GM23338 (cell line): ENCODE results near the gene PCDHGB7. TPM values are rescaled to one million over a fixed set of nuclear protein-coding genes. Genes with fewer than 3 reads are reported as not detected.
A peak's percentile ranks its signal among the peaks of the same experiment; 100 is the strongest.

Source experiments
- ATAC-seq: fragments of 200-7000 bp; cut with Tn5 transposase; 3 replicates; pipeline ENCODE4 v1.9.1; 2020
- DNase-seq: peaks from one replicate; pipeline ENCODE4 v3.0.0-alpha.2; 2015; ENCODE audit warnings: low spot score
- H2AFZ ChIP-seq: fragments of 200-600 bp; sonication (generic); 2 replicates; pipeline ENCODE4 v1.8.0; 2016; ENCODE audit warnings: antibody characterized with exemption, mild to moderate bottlenecking, moderate library complexity
- H3F3A ChIP-seq: fragments of 200-600 bp; sonication (generic); replicated peaks from 2 replicates; pipeline ENCODE4 v1.8.0; 2017; ENCODE audit warnings: antibody characterized with exemption, mixed run types, low read depth
- H3K27ac ChIP-seq: fragments of 200-600 bp; sonication (generic); 2 replicates; pipeline ENCODE4 v1.6.1; 2016; ENCODE audit warnings: low read depth
- H3K27me3 ChIP-seq: fragments of 200-600 bp; sonication (generic); 2 replicates; pipeline ENCODE4 v1.8.0; 2016; ENCODE audit warnings: mild to moderate bottlenecking, mixed run types, moderate library complexity; ENCODE audit not compliant: insufficient read depth
- H3K36me3 ChIP-seq: fragments of 200-600 bp; sonication (generic); 2 replicates; pipeline ENCODE4 v1.8.0; 2016; ENCODE audit warnings: mild to moderate bottlenecking; ENCODE audit not compliant: insufficient read depth
- H3K4me1 ChIP-seq: fragments of 200-600 bp; sonication (generic); 2 replicates; pipeline ENCODE4 v1.8.0; 2016; ENCODE audit warnings: mild to moderate bottlenecking, moderate library complexity; ENCODE audit not compliant: insufficient read depth
- H3K4me2 ChIP-seq: fragments of 200-600 bp; sonication (generic); 2 replicates; pipeline ENCODE4 v1.7.1; 2017; ENCODE audit warnings: mixed run types
- H3K4me3 ChIP-seq: fragments of 200-600 bp; sonication (generic); 2 replicates; pipeline ENCODE4 v1.6.1; 2016; ENCODE audit warnings: mixed run types
- H3K79me2 ChIP-seq: fragments of 200-600 bp; sonication (generic); replicated peaks from 2 replicates; pipeline ENCODE4 v1.8.0; 2017; ENCODE audit warnings: mild to moderate bottlenecking; ENCODE audit not compliant: insufficient read depth
- H3K9me2 ChIP-seq: fragments of 200-600 bp; sonication (generic); 2 replicates; pipeline ENCODE4 v1.8.0; 2017; ENCODE audit not compliant: insufficient read depth
- H4K20me1 ChIP-seq: fragments of 200-600 bp; sonication (generic); replicated peaks from 2 replicates; pipeline ENCODE4 v1.8.0; 2017; ENCODE audit warnings: mild to moderate bottlenecking; ENCODE audit not compliant: insufficient read depth
- H3K27ac Mint-ChIP-seq: 2 replicates; pipeline ENCODE4 v1.8.0; 2020; ENCODE audit warnings: inconsistent platforms, mild to moderate bottlenecking, moderate library complexity, mixed read lengths
- H3K27me3 Mint-ChIP-seq: 3 replicates; pipeline ENCODE4 v1.8.0; 2022; ENCODE audit warnings: low read depth, mild to moderate bottlenecking, moderate library complexity, mixed read lengths, inconsistent platforms; ENCODE audit not compliant: insufficient read depth, poor library complexity
- H3K36me3 Mint-ChIP-seq: 3 replicates; pipeline ENCODE4 v1.8.0; 2021; ENCODE audit warnings: low read depth, mild to moderate bottlenecking, inconsistent platforms, moderate library complexity, mixed read lengths
- H3K4me1 Mint-ChIP-seq: 3 replicates; pipeline ENCODE4 v1.8.0; 2020; ENCODE audit warnings: mild to moderate bottlenecking, inconsistent platforms, mixed read lengths
- H3K4me3 Mint-ChIP-seq: 3 replicates; pipeline ENCODE4 v1.8.0; 2021; ENCODE audit warnings: moderate library complexity, mild to moderate bottlenecking, inconsistent platforms, mixed read lengths
- H3K9me3 Mint-ChIP-seq: 3 replicates; pipeline ENCODE4 v1.8.0; 2020; ENCODE audit warnings: moderate library complexity, mild to moderate bottlenecking, inconsistent platforms, mixed read lengths
- CREB1 ChIP-seq: fragments of 250-450 bp; sonication (Bioruptor Pico); IDR thresholded peaks from 2 replicates; pipeline ENCODE4 v1.5.0; 2020; ENCODE audit warnings: low read depth, mild to moderate bottlenecking, moderate library complexity
- CTCF ChIP-seq, 2 experiments: fragments of 200-600 bp in 1 of 2; sonication (generic) in 1 of 2; conservative IDR thresholded peaks; 2 replicates each; pipeline versions ENCODE4 v1.5.1 to v1.6.1; 2016 to 2017; ENCODE audit warnings: antibody characterized with exemption in 2 of 2, low read depth in 2 of 2, mild to moderate bottlenecking in 2 of 2, moderate library complexity in 1 of 2
- EZH2 ChIP-seq: fragments of 200-600 bp; sonication (generic); IDR thresholded peaks from one replicate; pipeline ENCODE4 v1.8.0; 2017; ENCODE audit warnings: antibody characterized with exemption, mild to moderate bottlenecking, low read depth; ENCODE audit not compliant: unreplicated experiment
- EZH2phosphoT487 ChIP-seq: fragments of 200-600 bp; sonication (generic); IDR thresholded peaks from one replicate; pipeline ENCODE4 v1.8.1; 2018; ENCODE audit warnings: antibody characterized with exemption; ENCODE audit not compliant: unreplicated experiment
- JUNB ChIP-seq: IDR thresholded peaks from one replicate; pipeline ENCODE4 v1.6.1; 2016; ENCODE audit warnings: antibody characterized with exemption; ENCODE audit not compliant: unreplicated experiment
- POLR2AphosphoS5 ChIP-seq: IDR thresholded peaks from 2 replicates; pipeline ENCODE4 v1.6.1; 2016; ENCODE audit warnings: antibody characterized with exemption, low read depth
- REST ChIP-seq: IDR thresholded peaks from one replicate; pipeline ENCODE4 v1.6.1; 2018; ENCODE audit warnings: antibody characterized with exemption; ENCODE audit not compliant: unreplicated experiment
- STAT1 ChIP-seq: IDR thresholded peaks from one replicate; pipeline ENCODE4 v1.6.1; 2016; ENCODE audit warnings: antibody characterized with exemption; ENCODE audit not compliant: unreplicated experiment
- ZNF331 ChIP-seq: fragments of 250-450 bp; sonication (Bioruptor Pico); IDR thresholded peaks from 2 replicates; pipeline ENCODE4 v1.5.0; 2020; ENCODE audit warnings: low read depth, mild to moderate bottlenecking, moderate library complexity
- ZNF462 ChIP-seq: fragments of 250-450 bp; sonication (Bioruptor Pico); IDR thresholded peaks from 2 replicates; pipeline ENCODE4 v1.5.0; 2020; ENCODE audit warnings: mild to moderate bottlenecking, moderate library complexity
- polyA plus RNA-seq: library from polyadenylated mRNA; unstranded; fragments of >200 nt; fragmentation: Nextera tagmentation; extraction: Ambion mirVana; gene quantifications from 2 replicates; pipeline ENCODE4 v1.2.1, GENCODE V29; 2016
- total RNA-seq: library from RNA; depleted of rRNA; stranded (reverse); fragments of >200 nt; shearing (Covaris generic); gene quantifications from 2 replicates; pipeline ENCODE4 v1.2.3, GENCODE V29; 2014

Gene PCDHGB7
- total and polyA plus RNA-seq, 2 experiments from 2014 or later: 1.4 to 11.7 TPM

- Mint-ChIP-seq H3K36me3 (peaks cover 63% of the 10 kb centered on the region), H3K4me3 (no peak overlapping the region), H3K4me1 (no peaks in the 10 kb centered on the region; the same call in 2 of the 3 replicates), H3K9me3 (peaks cover 79% of the 10 kb centered on the region), H3K27me3 (peaks cover 15% of the 10 kb centered on the region), H3K27ac (no peak overlapping the region)
- no peak overlapping the region for H2AFZ ChIP-seq
- 0 out of 2 replicates have a peak, but pooled peaks cover 11% of the 10 kb centered on the region for H3K36me3 ChIP-seq
- TF ChIP-seq ZNF331 (CRISPR knock-in tag) (no peak), EZH2phosphoT487 (no peak), EZH2 (no peak), ZNF462 (CRISPR knock-in tag) (no peak), CREB1 (CRISPR knock-in tag) (no peak), JUNB (no peak), REST (no peak), STAT1 (no peak), POLR2AphosphoS5 (no peak), CTCF (conservative IDR thresholded peaks at IDR 0.05; ENCODE audit: low read depth in 2 of 2) (no peak)
- no peaks in the 10 kb centered on the region for H3K4me1 ChIP-seq
- no peak overlapping the region for H3K27ac ChIP-seq
- H3K79me2 ChIP-seq: no peaks in the 10 kb centered on the region; the same call in 1 of the 2 replicates
- no peaks in the 10 kb centered on the region for H3F3A ChIP-seq
- peak overlapping the region; percentile 49; the same call in 1 of the 2 replicates for H3K4me2 ChIP-seq
- H3K9me2 ChIP-seq: no peaks in the 10 kb centered on the region
- no peaks in the 10 kb centered on the region for H3K27me3 ChIP-seq
- H3K4me3 ChIP-seq: peak overlapping the region; percentile 42; the same call in 1 of the 2 replicates
- no peak for ATAC-seq
- H4K20me1 ChIP-seq: no peaks in the 10 kb centered on the region
- no peak for DNase-seq
Measured at GRCh38 chr5:141398608-141399007, 18.9 kb upstream of the PCDHGB7 start.
